GM12874 (cell line): ENCODE data around the gene TMEM233.

Experiments used
- TF ChIP-seq, protein P1 (sequence below): IDR thresholded peaks from 2 replicates; pipeline ENCODE4 v1.5.1; 2011; ENCODE audit warnings: low read depth, mild to moderate bottlenecking, control low read depth, low read length, moderate library complexity; ENCODE audit not compliant: insufficient read depth

Gene TMEM233

DNA sequence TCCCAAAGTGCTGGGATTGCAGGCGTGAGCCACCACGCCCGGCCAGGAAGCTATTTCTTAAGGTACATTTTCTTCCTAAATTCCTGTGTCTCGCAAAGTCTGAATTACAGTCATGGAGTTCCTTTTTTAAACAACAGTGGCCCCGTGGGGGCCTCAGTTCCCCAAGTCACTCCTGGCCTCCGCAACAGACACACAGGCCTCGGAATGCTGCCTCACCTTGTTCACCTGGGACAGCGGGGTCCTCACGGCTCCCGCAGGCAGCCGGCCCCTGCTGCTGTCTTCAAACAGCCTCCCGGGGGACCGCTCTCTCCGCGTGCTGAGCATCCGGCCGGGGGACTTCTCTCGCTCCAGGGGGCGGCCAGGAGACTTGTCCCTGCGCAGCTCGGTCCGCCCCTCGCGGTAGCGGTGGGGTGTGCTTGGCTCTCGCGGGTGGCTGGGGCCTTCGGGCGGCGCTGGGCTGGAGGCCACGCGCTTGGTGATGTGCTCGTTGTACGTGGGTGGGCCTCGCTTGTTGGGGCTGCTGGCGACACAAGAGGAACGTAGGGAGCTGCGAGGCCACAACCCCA, 96.4 kb downstream of the TMEM233 start:
- TF ChIP-seq, protein P1, sequence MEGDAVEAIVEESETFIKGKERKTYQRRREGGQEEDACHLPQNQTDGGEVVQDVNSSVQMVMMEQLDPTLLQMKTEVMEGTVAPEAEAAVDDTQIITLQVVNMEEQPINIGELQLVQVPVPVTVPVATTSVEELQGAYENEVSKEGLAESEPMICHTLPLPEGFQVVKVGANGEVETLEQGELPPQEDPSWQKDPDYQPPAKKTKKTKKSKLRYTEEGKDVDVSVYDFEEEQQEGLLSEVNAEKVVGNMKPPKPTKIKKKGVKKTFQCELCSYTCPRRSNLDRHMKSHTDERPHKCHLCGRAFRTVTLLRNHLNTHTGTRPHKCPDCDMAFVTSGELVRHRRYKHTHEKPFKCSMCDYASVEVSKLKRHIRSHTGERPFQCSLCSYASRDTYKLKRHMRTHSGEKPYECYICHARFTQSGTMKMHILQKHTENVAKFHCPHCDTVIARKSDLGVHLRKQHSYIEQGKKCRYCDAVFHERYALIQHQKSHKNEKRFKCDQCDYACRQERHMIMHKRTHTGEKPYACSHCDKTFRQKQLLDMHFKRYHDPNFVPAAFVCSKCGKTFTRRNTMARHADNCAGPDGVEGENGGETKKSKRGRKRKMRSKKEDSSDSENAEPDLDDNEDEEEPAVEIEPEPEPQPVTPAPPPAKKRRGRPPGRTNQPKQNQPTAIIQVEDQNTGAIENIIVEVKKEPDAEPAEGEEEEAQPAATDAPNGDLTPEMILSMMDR = no peak

DNA sequence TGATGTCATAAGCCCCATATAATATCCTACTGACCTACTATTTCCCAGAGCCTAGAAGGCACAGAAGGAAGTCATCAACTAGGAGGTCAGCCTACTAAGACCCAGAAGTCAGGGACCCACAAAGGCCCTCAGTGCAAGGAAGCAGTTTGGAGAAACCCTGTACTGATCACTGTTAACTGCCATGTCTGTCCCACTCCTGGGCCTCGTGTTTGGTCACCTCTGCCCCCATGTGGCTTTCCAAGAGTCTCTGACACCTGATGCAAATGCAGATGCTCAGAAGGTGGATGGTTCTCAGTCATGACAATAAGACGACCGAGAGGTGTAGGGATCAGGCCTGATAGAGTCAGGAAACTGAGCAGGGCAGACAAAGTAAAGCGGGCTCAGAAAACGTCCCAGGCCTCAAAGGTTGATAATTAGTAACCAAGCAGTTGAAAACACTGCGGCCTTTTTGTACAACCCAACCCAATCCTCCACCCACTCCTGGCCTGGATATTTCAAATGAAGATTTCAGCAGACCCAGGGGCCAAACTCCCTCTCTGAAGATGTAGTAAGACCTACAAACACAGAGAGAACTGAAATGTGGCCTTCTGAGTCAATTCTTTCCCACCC, 97.7 kb downstream of the TMEM233 start:
- TF ChIP-seq, protein P1 = no peak

DNA sequence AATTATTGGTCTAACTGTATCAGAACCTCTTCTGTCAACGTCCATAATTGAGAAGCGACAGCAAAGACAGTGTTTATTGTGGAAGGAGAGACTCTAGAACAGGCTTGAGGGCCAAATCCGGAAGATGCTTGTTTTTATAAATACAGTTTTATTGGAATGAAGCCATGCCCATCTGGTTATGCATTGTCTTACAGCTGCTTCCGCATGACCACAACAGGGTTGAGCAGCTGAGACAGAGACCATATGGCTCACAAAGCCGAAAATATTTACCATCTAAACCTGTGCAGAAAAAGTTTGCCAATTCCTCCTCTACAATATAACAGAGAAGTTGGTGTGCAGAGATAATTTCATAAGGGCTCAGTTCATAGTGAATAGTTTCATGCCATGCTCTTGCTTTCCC, 98.8 kb downstream of the TMEM233 start:
- TF ChIP-seq, protein P1 = no peak
